Tibial nerve (tissue), 4 donors: ENCODE measurements around the gene METTL23.

Experiments
- CTCF ChIP-seq, 5 experiments: fragments of 200-600 bp in 3 of 5; fragments of 450-650 bp in 2 of 5; sonication (generic) in 3 of 5; IDR thresholded peaks; one replicate each; pipeline ENCODE4 v1.5.1; 2016 to 2019; ENCODE audit warnings: antibody characterized with exemption in 5 of 5, mild to moderate bottlenecking in 3 of 5, moderate library complexity in 2 of 5
- EP300 ChIP-seq, 2 donors: sonication (generic); formaldehyde crosslinking; IDR thresholded peaks; one replicate each; pipeline ENCODE4 v1.6.1; 2017; ENCODE audit warnings: antibody characterized with exemption in 2 of 2, mild to moderate bottlenecking in 1 of 2

GRCh38 chr17:76706817-76707216, 19.8 kb upstream of the METTL23 start:
- no peak for TF ChIP-seq CTCF (IDR thresholded peaks at IDR 0.05)
- TF ChIP-seq EP300 (IDR thresholded peaks at IDR 0.05), result no peak
